Neural cell (in vitro differentiated cells): ENCODE results near the gene RABEPK.

Experiments used
- EP300 ChIP-seq: fragments of 450-650 bp; conservative IDR thresholded peaks from 2 replicates; pipeline ENCODE4 v1.6.1; 2014; ENCODE audit warnings: antibody characterized with exemption, mild to moderate bottlenecking, moderate library complexity; ENCODE audit not compliant: poor library complexity, severe bottlenecking
- EZH2 ChIP-seq: fragments of 200-600, 300-800 bp; shearing (Covaris generic), sonication (generic); IDR thresholded peaks from 2 replicates; pipeline ENCODE4 v1.6.1; 2014; ENCODE audit warnings: antibody characterized with exemption, low read length, borderline replicate concordance, mild to moderate bottlenecking; ENCODE audit not compliant: insufficient read depth, poor library complexity, severe bottlenecking
- MXI1 ChIP-seq: fragments of 450-650 bp; conservative IDR thresholded peaks from 2 replicates; pipeline ENCODE4 v1.6.1; 2014; ENCODE audit warnings: antibody characterized with exemption, mild to moderate bottlenecking; ENCODE audit not compliant: poor library complexity, severe bottlenecking
- POLR2AphosphoS5 ChIP-seq: IDR thresholded peaks from 2 replicates; pipeline ENCODE4 v1.6.1; 2012
- RAD21 ChIP-seq: fragments of 450-650 bp; conservative IDR thresholded peaks from 2 replicates; pipeline ENCODE4 v1.6.1; 2014; ENCODE audit warnings: antibody characterized with exemption, mild to moderate bottlenecking, moderate library complexity
- SMC3 ChIP-seq: fragments of 450-650 bp; conservative IDR thresholded peaks from 2 replicates; pipeline ENCODE4 v1.6.1; 2014; ENCODE audit warnings: antibody characterized with exemption, mild to moderate bottlenecking, moderate library complexity; ENCODE audit not compliant: poor library complexity
- TF ChIP-seq, protein P1 (sequence below): fragments of 450-650 bp; IDR thresholded peaks from 2 replicates; pipeline ENCODE4 v1.5.1; 2014; ENCODE audit warnings: antibody characterized with exemption, mild to moderate bottlenecking, moderate library complexity; ENCODE audit not compliant: poor library complexity, severe bottlenecking

DNA sequence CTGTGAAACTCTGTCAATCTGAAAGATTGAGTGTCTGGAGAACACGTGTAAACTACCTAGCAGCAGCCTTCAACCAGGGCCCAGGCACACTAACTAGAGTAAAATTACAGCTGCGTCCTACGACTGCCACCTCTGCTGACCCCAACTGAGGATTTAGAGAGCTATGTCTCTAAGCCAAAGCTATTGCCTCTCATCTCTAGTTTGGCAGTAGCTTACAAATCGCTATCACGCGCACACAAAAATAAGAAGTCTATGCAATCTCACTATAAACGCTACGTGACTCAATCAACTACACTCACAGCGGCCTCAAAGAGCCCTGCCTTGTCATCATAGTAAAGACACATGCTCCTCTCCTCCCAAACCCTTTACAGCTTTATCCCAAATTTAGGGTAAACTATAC is 19.5 kb upstream of the RABEPK start:
- TF ChIP-seq, protein P1, sequence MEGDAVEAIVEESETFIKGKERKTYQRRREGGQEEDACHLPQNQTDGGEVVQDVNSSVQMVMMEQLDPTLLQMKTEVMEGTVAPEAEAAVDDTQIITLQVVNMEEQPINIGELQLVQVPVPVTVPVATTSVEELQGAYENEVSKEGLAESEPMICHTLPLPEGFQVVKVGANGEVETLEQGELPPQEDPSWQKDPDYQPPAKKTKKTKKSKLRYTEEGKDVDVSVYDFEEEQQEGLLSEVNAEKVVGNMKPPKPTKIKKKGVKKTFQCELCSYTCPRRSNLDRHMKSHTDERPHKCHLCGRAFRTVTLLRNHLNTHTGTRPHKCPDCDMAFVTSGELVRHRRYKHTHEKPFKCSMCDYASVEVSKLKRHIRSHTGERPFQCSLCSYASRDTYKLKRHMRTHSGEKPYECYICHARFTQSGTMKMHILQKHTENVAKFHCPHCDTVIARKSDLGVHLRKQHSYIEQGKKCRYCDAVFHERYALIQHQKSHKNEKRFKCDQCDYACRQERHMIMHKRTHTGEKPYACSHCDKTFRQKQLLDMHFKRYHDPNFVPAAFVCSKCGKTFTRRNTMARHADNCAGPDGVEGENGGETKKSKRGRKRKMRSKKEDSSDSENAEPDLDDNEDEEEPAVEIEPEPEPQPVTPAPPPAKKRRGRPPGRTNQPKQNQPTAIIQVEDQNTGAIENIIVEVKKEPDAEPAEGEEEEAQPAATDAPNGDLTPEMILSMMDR: no peak
- TF ChIP-seq SMC3 (no peak), MXI1 (no peak), EZH2 (no peak), POLR2AphosphoS5 (no peak), RAD21 (no peak), EP300 (no peak)
